ENCODE results near the gene OSTC.

Gene OSTC

GRCh38 chr4:108620933-108621905, 29.2 kb upstream of the OSTC start:
- peaks cover 58% of the 10 kb centered on the region for H3K36me3 ChIP-seq (ENCODE audit: control insufficient read depth, low read length)
- peaks cover 33% of the 10 kb centered on the region for H4K20me1 ChIP-seq (ENCODE audit: control insufficient read depth, insufficient read depth, low read depth, low read length)
- H3K4me1 ChIP-seq (ENCODE audit: control insufficient read depth, low read length) = peaks cover 39% of the 10 kb centered on the region
- peak overlapping the region; percentile 91 for H3K4me3 ChIP-seq (ENCODE audit: low read length)
- H3K9me3 ChIP-seq (ENCODE audit: control insufficient read depth, insufficient read depth, low read length) = no peaks in the 10 kb centered on the region
- no peak for TF ChIP-seq EZH2phosphoT487 (IDR thresholded peaks at IDR 0.05; ENCODE audit: borderline replicate concordance, low read length)
- TF ChIP-seq, protein P1, sequence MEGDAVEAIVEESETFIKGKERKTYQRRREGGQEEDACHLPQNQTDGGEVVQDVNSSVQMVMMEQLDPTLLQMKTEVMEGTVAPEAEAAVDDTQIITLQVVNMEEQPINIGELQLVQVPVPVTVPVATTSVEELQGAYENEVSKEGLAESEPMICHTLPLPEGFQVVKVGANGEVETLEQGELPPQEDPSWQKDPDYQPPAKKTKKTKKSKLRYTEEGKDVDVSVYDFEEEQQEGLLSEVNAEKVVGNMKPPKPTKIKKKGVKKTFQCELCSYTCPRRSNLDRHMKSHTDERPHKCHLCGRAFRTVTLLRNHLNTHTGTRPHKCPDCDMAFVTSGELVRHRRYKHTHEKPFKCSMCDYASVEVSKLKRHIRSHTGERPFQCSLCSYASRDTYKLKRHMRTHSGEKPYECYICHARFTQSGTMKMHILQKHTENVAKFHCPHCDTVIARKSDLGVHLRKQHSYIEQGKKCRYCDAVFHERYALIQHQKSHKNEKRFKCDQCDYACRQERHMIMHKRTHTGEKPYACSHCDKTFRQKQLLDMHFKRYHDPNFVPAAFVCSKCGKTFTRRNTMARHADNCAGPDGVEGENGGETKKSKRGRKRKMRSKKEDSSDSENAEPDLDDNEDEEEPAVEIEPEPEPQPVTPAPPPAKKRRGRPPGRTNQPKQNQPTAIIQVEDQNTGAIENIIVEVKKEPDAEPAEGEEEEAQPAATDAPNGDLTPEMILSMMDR (IDR thresholded peaks at IDR 0.05; ENCODE audit: low read depth, low read length, poor library complexity, severe bottlenecking) = no peak
- H3K9me2 ChIP-seq (replicated peaks; ENCODE audit: control insufficient read depth, low read length) = no peaks in the 10 kb centered on the region
- peak overlapping the region; percentile 79 for H3K4me2 ChIP-seq (ENCODE audit: low read length)
- peaks cover 17% of the 10 kb centered on the region for H3F3A ChIP-seq (ENCODE audit: control insufficient read depth, insufficient read depth)
- peaks cover 71% of the 10 kb centered on the region for H3K79me2 ChIP-seq (ENCODE audit: control insufficient read depth, low read length)
- H3K27me3 ChIP-seq (ENCODE audit: control insufficient read depth, low read length) = no peaks in the 10 kb centered on the region
- H3K27ac ChIP-seq (ENCODE audit: low read depth, low read length) = peak overlapping the region; percentile 45

GRCh38 chr4:108622022-108622421, 28.4 kb upstream of the OSTC start:
- Histone ChIP-seq H3K4me2 (ENCODE audit: low read length) (peak overlapping the region; percentile 79), H3K9me3 (ENCODE audit: control insufficient read depth, insufficient read depth, low read length) (no peaks in the 10 kb centered on the region), H3K9me2 (replicated peaks; ENCODE audit: control insufficient read depth, low read length) (no peaks in the 10 kb centered on the region), H3K4me3 (ENCODE audit: low read length) (peak overlapping the region; percentile 91), H3K4me1 (ENCODE audit: control insufficient read depth, low read length) (peaks cover 39% of the 10 kb centered on the region), H4K20me1 (ENCODE audit: control insufficient read depth, insufficient read depth, low read depth, low read length) (peaks cover 35% of the 10 kb centered on the region), H3K27me3 (ENCODE audit: control insufficient read depth, low read length) (no peaks in the 10 kb centered on the region), H3F3A (ENCODE audit: control insufficient read depth, insufficient read depth) (peaks cover 17% of the 10 kb centered on the region), H3K79me2 (ENCODE audit: control insufficient read depth, low read length) (peaks cover 71% of the 10 kb centered on the region), H3K27ac (ENCODE audit: low read depth, low read length) (no peak overlapping the region), H3K36me3 (ENCODE audit: control insufficient read depth, low read length) (peaks cover 66% of the 10 kb centered on the region)
- TF ChIP-seq EZH2phosphoT487 (IDR thresholded peaks at IDR 0.05; ENCODE audit: borderline replicate concordance, low read length) = no peak
- TF ChIP-seq, protein P1 (IDR thresholded peaks at IDR 0.05; ENCODE audit: low read depth, low read length, poor library complexity, severe bottlenecking) = no peak

GRCh38 chr4:108622828-108623227, 27.6 kb upstream of the OSTC start:
- H3K79me2 ChIP-seq (ENCODE audit: control insufficient read depth, low read length) = peaks cover 71% of the 10 kb centered on the region
- H3K9me2 ChIP-seq (replicated peaks; ENCODE audit: control insufficient read depth, low read length) = no peaks in the 10 kb centered on the region
- no peak overlapping the region for H3K27ac ChIP-seq (ENCODE audit: low read depth, low read length)
- H3K36me3 ChIP-seq (ENCODE audit: control insufficient read depth, low read length) = peaks cover 74% of the 10 kb centered on the region
- TF ChIP-seq, protein P1 (IDR thresholded peaks at IDR 0.05; ENCODE audit: low read depth, low read length, poor library complexity, severe bottlenecking) = no peak
- no peak for TF ChIP-seq EZH2phosphoT487 (IDR thresholded peaks at IDR 0.05; ENCODE audit: borderline replicate concordance, low read length)
- peaks cover 39% of the 10 kb centered on the region for H3K4me1 ChIP-seq (ENCODE audit: control insufficient read depth, low read length)
- peaks cover 19% of the 10 kb centered on the region for H3F3A ChIP-seq (ENCODE audit: control insufficient read depth, insufficient read depth)
- no peaks in the 10 kb centered on the region for H3K9me3 ChIP-seq (ENCODE audit: control insufficient read depth, insufficient read depth, low read length)
- peak overlapping the region; percentile 91 for H3K4me3 ChIP-seq (ENCODE audit: low read length)
- H3K4me2 ChIP-seq (ENCODE audit: low read length) = peak overlapping the region; percentile 79
- peaks cover 35% of the 10 kb centered on the region for H4K20me1 ChIP-seq (ENCODE audit: control insufficient read depth, insufficient read depth, low read depth, low read length)
- H3K27me3 ChIP-seq (ENCODE audit: control insufficient read depth, low read length) = no peaks in the 10 kb centered on the region

Data from DOHH2 (cell line).